Measurements from ENCODE around the gene DPM1.

DNA sequence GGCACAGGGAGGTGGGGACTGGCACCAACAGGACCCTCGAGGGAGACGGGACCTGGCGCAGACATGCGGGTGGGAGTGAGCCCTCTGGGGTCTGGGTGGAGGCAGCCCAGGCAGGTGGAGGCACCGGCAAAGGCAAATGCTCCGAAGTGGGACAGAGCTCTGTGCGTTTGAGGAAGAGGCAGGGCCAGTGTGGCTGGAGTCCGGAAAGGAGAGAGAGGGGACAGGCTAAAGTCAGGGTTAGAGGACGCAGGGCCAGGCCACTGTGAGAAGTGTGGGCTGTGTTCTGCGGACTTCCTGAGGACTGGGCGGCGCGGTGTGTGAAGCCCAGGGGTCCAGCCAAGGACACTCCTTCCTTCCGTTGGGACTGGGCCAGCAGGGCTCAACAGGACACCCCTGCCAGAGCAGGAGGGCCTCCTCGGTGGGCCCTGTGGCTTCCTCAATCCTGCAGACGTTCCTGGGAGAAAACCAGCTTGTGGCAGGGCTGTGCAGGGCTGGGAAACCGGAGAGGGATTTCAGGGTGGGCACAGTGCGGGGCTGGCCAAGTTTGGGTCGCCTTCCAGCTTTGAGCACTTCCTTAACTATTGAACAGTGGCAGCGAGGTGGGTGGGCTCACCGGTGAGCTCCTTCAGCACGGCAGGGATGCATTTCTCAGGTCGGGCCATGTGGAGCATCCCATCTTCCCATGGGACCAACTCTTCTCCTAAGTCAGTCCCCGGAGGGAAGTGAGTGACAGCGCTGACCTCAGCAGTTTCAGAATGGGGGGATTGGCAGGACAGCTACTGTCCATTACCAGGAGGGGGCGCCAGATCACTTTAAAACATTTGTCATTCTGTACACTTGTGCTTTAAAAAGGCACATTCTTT lies 22.8 kb upstream of the DPM1 start:
- TF ChIP-seq, protein P1, sequence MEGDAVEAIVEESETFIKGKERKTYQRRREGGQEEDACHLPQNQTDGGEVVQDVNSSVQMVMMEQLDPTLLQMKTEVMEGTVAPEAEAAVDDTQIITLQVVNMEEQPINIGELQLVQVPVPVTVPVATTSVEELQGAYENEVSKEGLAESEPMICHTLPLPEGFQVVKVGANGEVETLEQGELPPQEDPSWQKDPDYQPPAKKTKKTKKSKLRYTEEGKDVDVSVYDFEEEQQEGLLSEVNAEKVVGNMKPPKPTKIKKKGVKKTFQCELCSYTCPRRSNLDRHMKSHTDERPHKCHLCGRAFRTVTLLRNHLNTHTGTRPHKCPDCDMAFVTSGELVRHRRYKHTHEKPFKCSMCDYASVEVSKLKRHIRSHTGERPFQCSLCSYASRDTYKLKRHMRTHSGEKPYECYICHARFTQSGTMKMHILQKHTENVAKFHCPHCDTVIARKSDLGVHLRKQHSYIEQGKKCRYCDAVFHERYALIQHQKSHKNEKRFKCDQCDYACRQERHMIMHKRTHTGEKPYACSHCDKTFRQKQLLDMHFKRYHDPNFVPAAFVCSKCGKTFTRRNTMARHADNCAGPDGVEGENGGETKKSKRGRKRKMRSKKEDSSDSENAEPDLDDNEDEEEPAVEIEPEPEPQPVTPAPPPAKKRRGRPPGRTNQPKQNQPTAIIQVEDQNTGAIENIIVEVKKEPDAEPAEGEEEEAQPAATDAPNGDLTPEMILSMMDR (conservative IDR thresholded peaks at IDR 0.05): peak; percentile 95
- TF ChIP-seq EZH2 (IDR thresholded peaks at IDR 0.05; ENCODE audit: low read depth): no peak

Data from PC-9 (cell line).